Adrenal gland (tissue), 12 donors: ENCODE measurements around the gene NCAM2. TPM values are rescaled to one million over a fixed set of nuclear protein-coding genes. Genes with fewer than 3 reads are reported as not detected.

Experiments used
- DNase-seq, 7 donors: peaks; one replicate each; pipeline ENCODE4 v3.0.0-alpha.2; 2019 to 2020
- H3K27ac ChIP-seq, 5 donors: fragments of 200-600 bp; sonication (generic) in 4 of 5; 1 replicate in 3 of 5; 2 replicates in 2 of 5; pipeline versions ENCODE4 v1.5.1 to v1.8.0; 2016 to 2020; ENCODE audit warnings: mild to moderate bottlenecking in 1 of 5
- H3K27me3 ChIP-seq: fragments of 200-600 bp; 2 replicates; pipeline ENCODE4 v1.8.0; 2021
- H3K36me3 ChIP-seq, 2 donors: fragments of 200-600 bp; replicated peaks in 1 of 2; 1 replicate in 1 of 2; 2 replicates in 1 of 2; pipeline versions ENCODE4 v1.5.1 to v1.8.0; 2018 to 2022
- H3K4me1 ChIP-seq, 2 donors: fragments of 200-600 bp; replicated peaks in 1 of 2; 1 replicate in 1 of 2; 2 replicates in 1 of 2; pipeline versions ENCODE4 v1.5.1 to v1.8.0; 2018 to 2021
- H3K4me3 ChIP-seq, 4 donors: fragments of 200-600 bp; sonication (generic) in 3 of 4; one replicate each; pipeline ENCODE4 v1.5.1; 2016 to 2018
- H3K9me3 ChIP-seq, 3 donors: fragments of 200-600 bp; sonication (generic) in 1 of 3; replicated peaks in 1 of 3; 1 replicate in 2 of 3; 2 replicates in 1 of 3; pipeline versions ENCODE4 v1.5.1 to v1.8.0; 2016 to 2021
- CTCF ChIP-seq, 6 experiments: fragments of 450-650 bp in 4 of 6; fragments of 200-600 bp in 2 of 6; sonication (generic) in 1 of 6; IDR thresholded peaks; 1 replicate in 5 of 6; 2 replicates in 1 of 6; pipeline versions ENCODE4 v1.5.1 to v1.8.0; 2016 to 2021; ENCODE audit warnings: antibody characterized with exemption in 6 of 6, mild to moderate bottlenecking in 2 of 6, moderate library complexity in 1 of 6
- POLR2A ChIP-seq, 2 donors: fragments of 450-650 bp; IDR thresholded peaks; one replicate each; pipeline ENCODE4 v1.6.1; 2017; ENCODE audit warnings: antibody characterized with exemption in 2 of 2, mild to moderate bottlenecking in 2 of 2, moderate library complexity in 1 of 2
- WGBS, 4 donors: extraction: QIAGEN DNeasy Blood & Tissue Kit in 2 of 4; methylation state at CpG; one replicate each; pipeline versions ENCODE4 v1.1.5 to v1.1.7; 2013 to 2017; 5-methylcytosine and 5-hydroxymethylcytosine counted together
- intact Hi-C, 2 donors: fragments of 100-400 bp; cut with DNase I; formaldehyde crosslinking; loops; one replicate each; pipeline versions ENCODE4 v1.14.1 to v1.15.0; 2022 to 2023
- polyA plus RNA-seq, 3 donors: library from polyadenylated mRNA; stranded (reverse); fragments of 200-250 nt in 2 of 3; fragments of 350-450 nt in 1 of 3; fragmentation: Illumina TruSeq in 1 of 3; extraction: RNeasy Lipid Tissue Mini Kit (QIAGEN cat#74804) in 1 of 3; gene quantifications; one replicate each; pipeline ENCODE4 v1.2.3, GENCODE V29; 2013 to 2014
- total RNA-seq, 9 donors: library from RNA; depleted of rRNA in 4 of 9; stranded (reverse); fragments of >200 nt in 4 of 9; fragments of 120-200 nt in 1 of 9; fragmentation: NEBNext Ultra II Directional in 1 of 9; extraction: Animal tissue kit (Norgen Biotek cat#: 25700) in 1 of 9; gene quantifications; one replicate each; pipeline versions ENCODE4 v1.1.0 to v1.2.4, GENCODE V29; 2013 to 2023
- donor health status: healthy with polysubstance abuse.
- donor health status: Bipolar disorder and iron deficiency.
- donor health status: DM: yes; HTN: yes; CAD: no.
- donor health status: DM: no; HTN: no; CAD: no.
- donor health status: DM: no; HTN: no; CAD: no.
- donor health status: DM: yes; HTN: yes; CAD: no.

Gene NCAM2
- total and polyA plus RNA-seq, 12 donors: 2.2 to 59.4 (median 18.9) TPM

GRCh38 chr21:21029164-21029563 is 31.0 kb downstream of the NCAM2 start:
- Histone ChIP-seq H3K36me3 (no peaks in the 10 kb centered on the region), H3K4me3 (no peak overlapping the region), H3K4me1 (peaks cover 4 to 12% of the 10 kb centered on the region in 2 donors), H3K27ac (no peak overlapping the region), H3K9me3 (no peaks in the 10 kb centered on the region), H3K27me3 (no peaks in the 10 kb centered on the region)
- DNase-seq: no peak
- intact Hi-C loops: no loop called here
- no peak for TF ChIP-seq CTCF (IDR thresholded peaks at IDR 0.05)
- TF ChIP-seq POLR2A (IDR thresholded peaks at IDR 0.05): no peak
- WGBS, 4 donors: 31 to 48% (median 38%) methylated on average over 2 of the region's 2 CpGs

- TF ChIP-seq CTCF (IDR thresholded peaks at IDR 0.05) (no peak), POLR2A (IDR thresholded peaks at IDR 0.05) (no peak)
- H3K4me3 ChIP-seq: no peak overlapping the region
- H3K4me1 ChIP-seq: peaks cover 6 to 18% of the 10 kb centered on the region in 2 donors
- no peaks in the 10 kb centered on the region for H3K36me3 ChIP-seq
- intact Hi-C loops: no loop called here
- 71 to 76% (median 75%) methylated on average over 5 of the region's 5 CpGs for WGBS, 4 donors
- no peaks in the 10 kb centered on the region for H3K9me3 ChIP-seq
- DNase-seq: no peak
- H3K27ac ChIP-seq: no peak overlapping the region
- H3K27me3 ChIP-seq: no peaks in the 10 kb centered on the region
Observed at GRCh38 chr21:21030311-21030710, 32.1 kb downstream of the NCAM2 start.

GRCh38 chr21:21034036-21034435 is 35.8 kb downstream of the NCAM2 start:
- Histone ChIP-seq H3K4me1 (peaks cover 2 to 8% of the 10 kb centered on the region in 2 donors), H3K27me3 (no peaks in the 10 kb centered on the region), H3K36me3 (no peaks in the 10 kb centered on the region), H3K27ac (no peak overlapping the region), H3K4me3 (no peak overlapping the region), H3K9me3 (no peaks in the 10 kb centered on the region)
- 81 to 93% (median 89%) methylated on average over 2 of the region's 2 CpGs for WGBS, 4 donors
- DNase-seq: no peak
- intact Hi-C loops: no loop called here
- TF ChIP-seq CTCF (IDR thresholded peaks at IDR 0.05): no peak
- no peak for TF ChIP-seq POLR2A (IDR thresholded peaks at IDR 0.05)

GRCh38 chr21:21039624-21040170 is 41.5 kb downstream of the NCAM2 start:
- no peaks in the 10 kb centered on the region for H3K9me3 ChIP-seq
- H3K27me3 ChIP-seq: no peaks in the 10 kb centered on the region
- intact Hi-C loops: no loop called here
- TF ChIP-seq CTCF (IDR thresholded peaks at IDR 0.05) (no peak), POLR2A (IDR thresholded peaks at IDR 0.05) (no peak)
- H3K4me1 ChIP-seq: peaks cover 2 to 11% of the 10 kb centered on the region in 2 donors
- no peak for DNase-seq
- 89 to 92% (median 91%) methylated on average over 6 of the region's 6 CpGs for WGBS, 4 donors
- H3K36me3 ChIP-seq: no peaks in the 10 kb centered on the region
- H3K4me3 ChIP-seq: no peak overlapping the region
- no peak overlapping the region for H3K27ac ChIP-seq
